Skeletal muscle satellite cell (primary cell): ENCODE data around the gene TMEM208.

Experiments
- H3K27me3 ChIP-seq: 2 replicates; pipeline ENCODE4 v1.7.0; 2013; ENCODE audit warnings: low read length; ENCODE audit not compliant: control insufficient read depth, insufficient read depth
- H3K36me3 ChIP-seq: 2 replicates; pipeline ENCODE4 v1.7.0; 2013; ENCODE audit warnings: mild to moderate bottlenecking, control low read depth, low read length; ENCODE audit not compliant: insufficient read depth
- H3K4me1 ChIP-seq: 2 replicates; pipeline ENCODE4 v1.7.0; 2013; ENCODE audit warnings: low read length; ENCODE audit not compliant: control insufficient read depth, insufficient read depth
- H3K4me2 ChIP-seq: 2 replicates; pipeline ENCODE4 v1.7.0; 2013; ENCODE audit warnings: mild to moderate bottlenecking, low read length
- H3K4me3 ChIP-seq: 2 replicates; pipeline ENCODE4 v1.7.0; 2013; ENCODE audit warnings: low read length
- H3K9ac ChIP-seq: 2 replicates; pipeline ENCODE4 v1.7.0; 2013; ENCODE audit warnings: mild to moderate bottlenecking, low read depth, low read length, moderate library complexity
- H3K9me3 ChIP-seq: replicated peaks from 2 replicates; pipeline ENCODE4 v1.7.0; 2013; ENCODE audit warnings: mild to moderate bottlenecking, control low read depth, low read length

Gene TMEM208

GRCh38 chr16:67185651-67186134 lies 41.2 kb upstream of the TMEM208 start:
- Histone ChIP-seq H3K9ac (no peak overlapping the region), H3K4me3 (peak overlapping the region; percentile 23)

GRCh38 chr16:67186550-67186950 lies 40.4 kb upstream of the TMEM208 start:
- Histone ChIP-seq H3K9me3 (no peaks in the 10 kb centered on the region), H3K9ac (no peak overlapping the region), H3K4me1 (peaks cover 61% of the 10 kb centered on the region), H3K4me3 (no peak overlapping the region), H3K4me2 (peak overlapping the region; percentile 70), H3K36me3 (no peaks in the 10 kb centered on the region), H3K27me3 (no peaks in the 10 kb centered on the region)

More at GRCh38 chr16:67185651-67186134, 41.2 kb upstream of the TMEM208 start:
- Histone ChIP-seq H3K4me2 (peak overlapping the region; percentile 64), H3K9me3 (no peaks in the 10 kb centered on the region), H3K4me1 (peaks cover 65% of the 10 kb centered on the region), H3K36me3 (peaks cover 3% of the 10 kb centered on the region), H3K27me3 (no peaks in the 10 kb centered on the region)

GRCh38 chr16:67187175-67187890 lies 39.6 kb upstream of the TMEM208 start:
- H3K27me3 ChIP-seq, result no peaks in the 10 kb centered on the region
- peaks cover 57% of the 10 kb centered on the region for H3K4me1 ChIP-seq
- H3K9ac ChIP-seq, result no peak overlapping the region
- no peaks in the 10 kb centered on the region for H3K9me3 ChIP-seq
- H3K36me3 ChIP-seq, result no peaks in the 10 kb centered on the region
- peak overlapping the region; percentile 70 for H3K4me2 ChIP-seq
- no peak overlapping the region for H3K4me3 ChIP-seq

GRCh38 chr16:67188323-67188722 lies 38.6 kb upstream of the TMEM208 start:
- peaks cover 4% of the 10 kb centered on the region for H3K36me3 ChIP-seq
- no peaks in the 10 kb centered on the region for H3K9me3 ChIP-seq
- H3K4me2 ChIP-seq, result no peak overlapping the region
- H3K4me3 ChIP-seq, result no peak overlapping the region
- no peak overlapping the region for H3K9ac ChIP-seq
- H3K4me1 ChIP-seq, result peaks cover 54% of the 10 kb centered on the region
- no peaks in the 10 kb centered on the region for H3K27me3 ChIP-seq

GRCh38 chr16:67188798-67189197 lies 38.1 kb upstream of the TMEM208 start:
- Histone ChIP-seq H3K4me1 (peaks cover 58% of the 10 kb centered on the region), H3K9me3 (no peaks in the 10 kb centered on the region), H3K4me3 (no peak overlapping the region), H3K9ac (no peak overlapping the region), H3K36me3 (peaks cover 9% of the 10 kb centered on the region), H3K4me2 (no peak overlapping the region), H3K27me3 (no peaks in the 10 kb centered on the region)

- H3K4me2 ChIP-seq, result no peak within 1 kb of the TSS
- H3K27me3 ChIP-seq, result no peaks in the 10 kb centered on the region
- peaks cover 21% of the 10 kb centered on the region for H3K36me3 ChIP-seq
- no peaks in the 10 kb centered on the region for H3K9me3 ChIP-seq
- H3K4me3 ChIP-seq, result no peak within 1 kb of the TSS
- peaks cover 54% of the 10 kb centered on the region for H3K4me1 ChIP-seq
- H3K9ac ChIP-seq, result no peak within 1 kb of the TSS
Measured at GRCh38 chr16:67190041-67190440, 36.9 kb upstream of the TMEM208 start, which contains the start of gene EXOC3L1. TSS of gene EXOC3L1 (minus strand) at chr16:67190136. CDS start at chr16:67189676, 460 bp downstream.

GRCh38 chr16:67190448-67191399 lies 36.2 kb upstream of the TMEM208 start:
- no peaks in the 10 kb centered on the region for H3K9me3 ChIP-seq
- H3K4me3 ChIP-seq, result no peak overlapping the region
- no peak overlapping the region for H3K4me2 ChIP-seq
- H3K27me3 ChIP-seq, result no peaks in the 10 kb centered on the region
- H3K4me1 ChIP-seq, result peaks cover 48% of the 10 kb centered on the region
- peaks cover 28% of the 10 kb centered on the region for H3K36me3 ChIP-seq
- no peak overlapping the region for H3K9ac ChIP-seq

- Histone ChIP-seq H3K27me3 (no peaks in the 10 kb centered on the region), H3K4me2 (peak overlapping the region; percentile 90), H3K36me3 (peaks cover 36% of the 10 kb centered on the region), H3K4me1 (peaks cover 41% of the 10 kb centered on the region), H3K9me3 (no peaks in the 10 kb centered on the region), H3K4me3 (peak overlapping the region; percentile 95), H3K9ac (no peak overlapping the region)
Measured at GRCh38 chr16:67191411-67191994, 35.4 kb upstream of the TMEM208 start.

- peaks cover 42% of the 10 kb centered on the region for H3K36me3 ChIP-seq
- H3K27me3 ChIP-seq, result no peaks in the 10 kb centered on the region
- H3K4me2 ChIP-seq, result peak within 1 kb of the TSS; percentile 90
- H3K4me1 ChIP-seq, result peaks cover 34% of the 10 kb centered on the region
- H3K9me3 ChIP-seq, result no peaks in the 10 kb centered on the region
- peak within 1 kb of the TSS; percentile 99 for H3K9ac ChIP-seq
- H3K4me3 ChIP-seq, result peak within 1 kb of the TSS; percentile 95
Measured at GRCh38 chr16:67191995-67192681, 34.8 kb upstream of the TMEM208 start, which contains the start of gene E2F4. TSS of gene E2F4 (plus strand) at chr16:67192155. CDS start at chr16:67192228, 73 bp downstream.

GRCh38 chr16:67192781-67193361 lies 34.1 kb upstream of the TMEM208 start:
- Histone ChIP-seq H3K9me3 (no peaks in the 10 kb centered on the region), H3K36me3 (peaks cover 50% of the 10 kb centered on the region), H3K27me3 (no peaks in the 10 kb centered on the region), H3K4me1 (peaks cover 28% of the 10 kb centered on the region), H3K4me2 (peak overlapping the region; percentile 90), H3K9ac (peak overlapping the region; percentile 99), H3K4me3 (peak overlapping the region; percentile 95)
